GM12874 (cell line): ENCODE measurements around the gene PYDC1.

Source experiments
- TF ChIP-seq, protein P1 (sequence below): IDR thresholded peaks from 2 replicates; pipeline ENCODE4 v1.5.1; 2011; ENCODE audit warnings: low read depth, mild to moderate bottlenecking, control low read depth, low read length, moderate library complexity; ENCODE audit not compliant: insufficient read depth

PYDC1 gene

DNA sequence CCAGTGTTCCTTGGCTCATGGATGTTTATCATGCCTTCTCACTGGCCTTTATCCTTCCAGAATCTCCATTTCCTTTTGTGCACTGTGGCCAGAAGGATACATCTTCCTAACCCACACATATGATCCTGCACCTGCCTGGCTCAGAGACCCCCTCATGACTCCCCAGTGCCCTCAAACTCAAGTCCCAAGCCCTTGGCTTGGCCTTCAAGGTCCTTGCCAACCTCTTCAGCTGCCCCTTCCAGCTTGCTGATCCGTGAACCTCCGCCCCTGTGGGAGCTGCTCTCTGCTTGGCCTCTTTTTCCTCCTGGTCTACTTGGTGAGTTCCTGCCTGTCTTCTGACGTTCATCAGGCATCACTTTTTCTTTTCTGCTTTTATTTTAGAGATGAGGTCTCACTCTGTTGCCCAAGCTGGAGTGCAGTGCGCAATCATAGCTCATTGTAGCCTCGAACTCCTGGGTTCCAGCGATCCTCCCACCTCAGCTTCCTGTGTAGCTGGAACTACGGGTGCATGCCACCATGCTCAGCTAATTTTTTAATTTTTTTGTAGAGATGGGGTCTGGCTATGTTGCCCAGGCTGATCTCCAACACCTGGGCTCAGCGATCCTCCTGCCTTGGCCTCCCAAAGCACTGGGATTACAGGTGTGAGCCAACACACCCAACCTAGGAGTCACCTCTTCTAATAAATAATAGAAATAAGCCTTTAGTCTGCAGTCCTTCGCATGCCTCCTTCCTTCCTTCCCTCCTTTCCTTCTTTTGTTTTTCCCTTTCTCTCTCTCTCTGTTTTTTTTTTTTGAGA lies 11.9 kb downstream of the PYDC1 start:
- TF ChIP-seq, protein P1, sequence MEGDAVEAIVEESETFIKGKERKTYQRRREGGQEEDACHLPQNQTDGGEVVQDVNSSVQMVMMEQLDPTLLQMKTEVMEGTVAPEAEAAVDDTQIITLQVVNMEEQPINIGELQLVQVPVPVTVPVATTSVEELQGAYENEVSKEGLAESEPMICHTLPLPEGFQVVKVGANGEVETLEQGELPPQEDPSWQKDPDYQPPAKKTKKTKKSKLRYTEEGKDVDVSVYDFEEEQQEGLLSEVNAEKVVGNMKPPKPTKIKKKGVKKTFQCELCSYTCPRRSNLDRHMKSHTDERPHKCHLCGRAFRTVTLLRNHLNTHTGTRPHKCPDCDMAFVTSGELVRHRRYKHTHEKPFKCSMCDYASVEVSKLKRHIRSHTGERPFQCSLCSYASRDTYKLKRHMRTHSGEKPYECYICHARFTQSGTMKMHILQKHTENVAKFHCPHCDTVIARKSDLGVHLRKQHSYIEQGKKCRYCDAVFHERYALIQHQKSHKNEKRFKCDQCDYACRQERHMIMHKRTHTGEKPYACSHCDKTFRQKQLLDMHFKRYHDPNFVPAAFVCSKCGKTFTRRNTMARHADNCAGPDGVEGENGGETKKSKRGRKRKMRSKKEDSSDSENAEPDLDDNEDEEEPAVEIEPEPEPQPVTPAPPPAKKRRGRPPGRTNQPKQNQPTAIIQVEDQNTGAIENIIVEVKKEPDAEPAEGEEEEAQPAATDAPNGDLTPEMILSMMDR: no peak

DNA sequence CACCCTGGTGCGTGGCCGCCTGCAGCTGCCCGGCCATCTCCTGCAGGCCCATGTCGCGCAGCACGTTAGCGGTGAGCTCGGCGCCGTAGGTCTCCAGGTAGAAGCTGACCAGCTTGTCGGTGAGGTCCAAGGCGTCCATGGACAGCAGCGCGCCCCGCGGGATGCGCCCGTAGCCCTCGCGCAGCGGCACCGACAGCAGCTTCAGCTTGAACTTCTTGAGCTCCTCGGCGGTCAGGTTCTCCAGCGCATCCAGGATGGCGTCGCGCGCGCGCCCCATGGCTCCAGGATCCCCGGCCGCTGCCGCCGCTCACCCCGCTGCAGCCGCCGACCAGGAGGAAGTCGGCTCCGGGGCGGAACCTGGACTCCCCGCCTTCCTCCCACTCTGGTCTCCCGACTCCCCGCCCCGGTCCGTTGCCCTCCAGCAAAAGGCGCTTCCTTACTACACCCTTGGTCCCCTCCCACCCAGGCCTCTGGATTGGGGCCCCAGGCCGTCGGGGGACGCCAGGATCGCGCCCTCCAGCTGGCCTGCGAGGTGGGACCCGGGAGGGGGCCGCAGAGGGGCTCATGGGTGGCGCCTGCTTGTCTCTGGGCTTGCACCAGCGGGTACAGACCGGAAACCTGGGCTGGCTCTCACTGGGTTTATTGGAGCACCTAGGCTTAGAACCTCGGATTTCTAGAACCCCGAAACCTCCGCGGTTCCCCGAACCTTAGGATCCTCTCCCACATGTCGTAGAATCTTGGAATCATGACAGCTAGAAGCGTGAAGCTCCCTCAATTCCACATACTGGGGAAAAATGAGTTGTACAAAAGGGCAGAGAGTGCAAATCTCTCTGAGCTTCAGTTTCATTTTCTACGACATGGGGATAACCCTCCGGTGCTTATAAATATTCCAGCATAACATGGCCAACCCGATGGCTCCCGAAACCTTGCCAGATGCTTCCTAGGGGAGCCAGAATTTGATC lies 14.2 kb downstream of the PYDC1 start, which contains the start of gene PYCARD:
PYCARD (minus strand) TSS at position 347 of the 962 bp plus-strand sequence; CDS start at position 277, 70 bp downstream.
- TF ChIP-seq, protein P1: no peak

DNA sequence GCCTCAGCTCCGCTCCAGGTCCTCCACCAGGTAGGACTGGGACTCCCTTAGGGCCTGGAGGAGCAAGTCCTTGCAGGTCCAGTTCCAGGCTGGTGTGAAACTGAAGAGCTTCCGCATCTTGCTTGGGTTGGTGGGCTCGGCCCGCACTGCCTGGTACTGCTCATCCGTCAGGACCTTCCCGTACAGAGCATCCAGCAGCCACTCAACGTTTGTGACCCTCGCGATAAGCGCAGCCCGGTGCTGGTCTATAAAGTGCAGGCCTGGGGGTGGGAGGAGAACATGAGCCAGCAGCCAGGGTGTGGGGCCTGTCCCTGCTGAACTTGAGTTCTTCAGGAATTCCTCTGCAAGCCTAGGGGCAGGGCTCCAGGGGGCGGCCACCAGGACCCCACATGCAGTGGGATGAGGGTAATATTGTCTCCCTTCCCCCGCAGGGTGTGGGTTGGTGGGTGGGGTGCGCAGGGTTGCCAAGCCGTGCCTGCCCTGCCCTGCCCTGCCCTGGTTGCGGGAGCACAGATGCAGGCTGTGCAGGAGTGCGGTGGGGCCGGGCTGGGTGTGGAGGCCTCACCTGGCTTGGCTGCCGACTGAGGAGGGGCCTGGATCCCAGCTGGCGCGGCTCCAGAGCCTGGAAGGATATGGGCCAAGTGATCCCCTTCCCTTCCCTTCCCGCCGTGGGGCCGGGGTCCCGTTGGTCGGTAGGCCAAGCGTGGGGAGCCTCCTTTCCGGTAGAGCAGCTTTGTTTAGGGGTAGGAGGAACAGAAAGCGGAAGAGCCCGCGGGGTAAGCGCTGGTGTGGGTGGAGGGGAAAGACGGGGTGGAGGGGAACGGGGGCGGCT lies 15.1 kb downstream of the PYDC1 start:
- TF ChIP-seq, protein P1: no peak

DNA sequence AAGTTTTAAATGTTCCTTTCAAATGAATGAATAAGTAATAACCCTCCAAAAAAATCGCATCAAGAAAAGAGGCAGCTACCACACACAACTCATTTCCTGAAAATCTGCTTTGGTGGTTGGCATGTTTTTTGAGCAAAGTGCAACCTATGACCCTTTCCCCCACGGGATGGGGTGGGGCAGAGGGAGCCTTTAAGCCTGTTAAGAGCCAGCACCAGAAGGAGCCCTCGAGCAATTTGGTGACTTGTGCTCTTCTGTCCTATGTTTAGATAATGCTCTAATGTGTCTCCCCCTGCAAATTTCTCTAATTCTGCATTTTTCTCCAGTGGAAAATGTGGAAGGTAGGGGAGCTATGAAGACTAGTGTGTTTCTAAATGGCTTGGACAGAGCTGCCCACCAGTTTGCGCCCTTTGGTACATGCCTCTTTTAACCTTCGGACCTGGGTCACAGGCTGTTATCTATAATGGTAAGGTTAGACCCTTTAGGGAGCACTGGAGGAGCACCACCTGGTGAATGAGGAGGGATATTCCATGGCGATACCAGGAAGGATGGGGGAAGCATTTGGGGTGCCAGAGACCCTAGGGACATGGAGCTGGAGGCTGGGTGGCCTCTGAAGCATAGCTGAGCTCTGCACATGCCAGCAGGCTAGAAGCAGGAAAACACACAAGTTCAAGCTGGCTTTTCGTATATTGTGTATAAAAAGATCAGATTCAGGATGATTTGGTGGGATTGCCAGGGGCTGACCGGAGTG lies 15.9 kb downstream of the PYDC1 start:
- TF ChIP-seq, protein P1: no peak

DNA sequence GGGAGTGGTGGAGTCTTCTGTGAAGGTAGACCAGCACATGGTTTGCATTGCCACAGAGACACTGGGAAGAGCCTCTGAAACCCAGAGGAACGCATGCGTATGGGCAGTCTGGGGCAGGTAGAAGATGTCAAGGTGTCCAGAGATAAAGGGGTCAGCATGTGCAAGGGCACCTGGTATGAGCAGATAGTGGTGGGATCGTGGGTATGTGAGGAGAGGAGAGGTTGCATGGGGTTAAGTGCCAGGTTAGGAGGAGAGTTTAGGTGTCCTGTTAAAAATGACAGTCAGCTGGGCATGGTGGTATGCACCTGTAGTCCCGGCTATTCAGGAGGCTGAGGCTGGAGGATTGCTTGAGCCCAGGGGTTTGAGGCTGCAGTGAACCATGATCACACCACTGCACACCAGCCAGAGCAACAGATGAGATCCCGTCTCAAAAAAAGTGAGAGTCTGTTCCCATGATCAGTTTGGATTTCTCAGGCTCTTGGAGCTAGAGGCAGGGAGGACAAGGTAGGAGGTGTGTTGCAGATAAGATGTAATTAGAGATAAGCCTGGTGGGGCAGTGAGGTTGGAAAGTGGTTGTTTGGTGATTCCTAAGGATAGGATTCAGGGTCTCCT lies 17.4 kb downstream of the PYDC1 start:
- TF ChIP-seq, protein P1: no peak

DNA sequence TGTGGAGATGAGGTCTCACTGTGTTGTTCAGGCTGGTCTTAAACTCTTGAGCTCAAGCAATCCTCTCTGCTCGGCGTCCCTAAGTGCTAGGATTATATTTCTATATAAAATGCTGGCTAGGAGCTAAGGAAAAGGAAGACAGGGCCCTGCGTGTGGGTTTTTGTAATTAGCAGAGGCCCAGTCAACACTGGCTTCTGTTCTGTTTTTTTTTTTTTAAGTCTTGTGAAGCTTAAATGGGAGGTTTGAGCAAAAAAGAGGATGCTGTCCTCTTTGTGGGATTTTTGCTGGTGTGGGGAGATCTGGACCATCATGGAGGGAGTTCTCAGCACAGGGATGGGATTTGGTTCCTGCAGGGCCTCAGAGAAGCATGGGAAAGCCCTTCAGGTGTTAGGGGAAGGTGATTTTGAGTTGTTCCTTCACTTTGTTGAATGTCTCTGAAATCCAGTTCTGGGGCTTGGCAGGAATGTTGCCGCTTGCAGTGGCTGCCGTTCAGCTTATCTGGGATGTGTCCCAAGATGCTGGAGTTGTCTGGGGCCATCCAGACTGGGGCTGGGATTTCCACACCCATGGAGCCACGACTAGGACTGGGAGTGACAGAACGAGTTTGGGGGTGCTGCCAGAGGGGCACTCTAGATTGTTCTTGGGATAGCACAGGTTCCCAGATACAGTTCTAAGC lies 18.6 kb downstream of the PYDC1 start:
- TF ChIP-seq, protein P1: no peak
